Activated CD4-positive, alpha-beta T cell treated with anti-CD3 and anti-CD28 coated beads, Interleukin-2, amount 10 ng/mL, durations not matched to agents 7 days and 5 days (primary cell): ENCODE results near the gene MARK2. TPM values are rescaled to one million over a fixed set of nuclear protein-coding genes. Genes with fewer than 3 reads are reported as not detected.
A peak's percentile ranks its signal among the peaks of the same experiment; 100 is the strongest.

Experiments used
- CTCF ChIA-PET: fragments of 350-600 bp; sonication (Branson Sonifier 250); formaldehyde crosslinking; loops from one replicate; lab custom pipeline; 2021; ENCODE audit warnings: antibody characterized with exemption; lab: Charles Lee
- POLR2A ChIA-PET: fragments of 350-600 bp; sonication (Branson Sonifier 250); formaldehyde crosslinking; loops from one replicate; lab custom pipeline; 2021; ENCODE audit warnings: antibody characterized with exemption; lab: Charles Lee
- DNase-seq: peaks from one replicate; pipeline ENCODE4 v3.0.0-alpha.2; 2020
- H3K27ac Mint-ChIP-seq: one replicate; pipeline ENCODE4 v1.8.0; 2021; ENCODE audit warnings: mild to moderate bottlenecking, moderate library complexity, mixed read lengths
- H3K27me3 Mint-ChIP-seq: one replicate; pipeline ENCODE4 v1.8.0; 2021; ENCODE audit warnings: mixed read lengths
- H3K36me3 Mint-ChIP-seq: one replicate; pipeline ENCODE4 v1.8.0; 2021; ENCODE audit warnings: low read depth, mixed read lengths
- H3K4me1 Mint-ChIP-seq: one replicate; pipeline ENCODE4 v1.8.0; 2021; ENCODE audit warnings: mixed read lengths
- H3K4me3 Mint-ChIP-seq: one replicate; pipeline ENCODE4 v1.8.0; 2021; ENCODE audit warnings: mild to moderate bottlenecking, moderate library complexity, mixed read lengths
- H3K9me3 Mint-ChIP-seq: one replicate; pipeline ENCODE4 v1.8.0; 2021; ENCODE audit warnings: mixed read lengths
- total RNA-seq, 2 experiments: library from RNA; stranded (reverse); gene quantifications; one replicate each; pipeline ENCODE4 v1.2.3, GENCODE V29; 2021

MARK2 gene
- total RNA-seq, 2 experiments from 2014 or later, result 68.3 to 69.2 TPM

DNA sequence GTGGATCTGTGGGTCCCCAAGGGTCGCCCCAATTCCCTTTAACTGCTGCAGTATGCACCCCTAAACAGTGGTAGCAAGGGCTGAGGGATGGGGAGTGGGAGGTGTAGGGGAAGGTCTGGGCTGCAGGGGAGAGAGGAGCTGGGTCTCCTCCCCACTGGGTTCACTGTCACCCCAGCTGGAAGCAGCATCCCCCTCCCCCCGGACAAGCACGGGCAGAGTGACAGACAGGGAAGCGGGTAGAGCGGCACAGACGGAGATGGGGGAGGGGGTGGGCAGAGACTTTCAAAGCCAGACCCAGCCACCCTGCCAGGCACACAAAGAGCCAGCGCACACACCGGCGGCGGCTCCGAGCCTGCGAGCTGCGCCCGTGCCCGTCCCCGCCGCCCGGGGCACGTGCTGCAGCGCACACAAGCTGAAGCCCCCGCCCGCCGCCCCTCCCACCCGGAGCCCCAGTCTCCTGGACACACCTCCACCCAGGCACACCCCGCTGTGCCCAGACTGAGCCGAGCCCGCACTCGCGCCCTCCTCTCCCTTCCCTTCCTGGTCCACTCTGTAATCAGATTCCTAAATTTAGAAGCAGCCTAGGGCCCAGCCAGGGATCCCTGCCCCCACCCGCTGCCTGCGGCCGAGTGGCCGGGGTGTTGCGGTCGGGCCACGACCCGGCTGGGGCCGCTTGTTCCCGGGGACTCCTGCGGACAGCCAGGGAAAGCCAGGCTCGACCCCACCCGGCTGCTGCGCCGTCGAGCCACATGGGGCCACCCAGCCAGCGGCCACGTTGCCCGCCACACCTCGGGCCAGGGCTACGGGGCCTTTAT is 79.0 kb downstream of the MARK2 start:
- peaks cover 23% of the 10 kb centered on the region for H3K27me3 Mint-ChIP-seq
- POLR2A ChIA-PET, result no interaction called here
- peak; percentile 37 for DNase-seq

DNA sequence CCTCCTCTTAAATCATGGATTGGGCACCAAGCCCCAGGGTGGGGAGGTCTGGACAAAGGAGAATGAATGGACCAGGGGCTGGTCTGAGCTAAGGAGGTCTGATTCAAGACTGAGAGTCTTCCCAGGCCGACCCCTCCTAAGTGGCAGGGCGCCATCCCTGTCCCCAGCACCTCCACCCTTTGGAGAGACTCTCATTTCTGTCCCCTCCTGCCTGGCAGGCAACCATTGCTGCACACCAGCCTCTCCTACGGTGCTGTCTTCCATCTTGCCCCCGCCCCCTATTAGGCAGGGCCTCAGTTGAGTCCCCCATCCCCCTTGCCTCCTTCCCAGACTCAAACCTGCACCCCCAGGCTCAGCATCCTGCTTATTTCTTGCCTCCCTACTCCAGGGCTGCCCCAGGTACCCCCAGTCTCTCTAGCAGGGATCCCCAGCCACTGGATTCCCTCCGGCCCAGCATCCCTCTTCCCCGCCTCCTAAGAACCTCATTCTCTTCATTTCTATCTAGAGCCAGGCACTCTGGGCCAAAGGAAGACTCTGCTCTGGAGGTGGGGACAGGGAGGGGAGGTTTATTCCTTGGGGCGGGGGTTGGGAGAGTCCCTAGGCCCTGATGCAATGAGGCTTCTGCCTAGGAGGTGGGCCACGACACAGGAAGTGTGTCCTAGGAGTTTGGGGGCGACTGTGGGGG is 79.7 kb downstream of the MARK2 start:
- peak overlapping the region; percentile 74 for H3K27ac Mint-ChIP-seq
- H3K36me3 Mint-ChIP-seq, result no peaks in the 10 kb centered on the region
- ChIA-PET CTCF (interaction anchor here (1.0 to 2.7 kb wide), 2 partner anchors 35 to 81 kb away, joined by 3 to 8 read pairs; no protein-coding TSS in a partner anchor), POLR2A (no interaction called here)
- no peak for DNase-seq
- H3K4me3 Mint-ChIP-seq, result peak overlapping the region; percentile 20
- peaks cover 12% of the 10 kb centered on the region for H3K4me1 Mint-ChIP-seq
- H3K27me3 Mint-ChIP-seq, result peaks cover 31% of the 10 kb centered on the region
- H3K9me3 Mint-ChIP-seq, result no peaks in the 10 kb centered on the region

More for the DNA sequence above, 79.0 kb downstream of the MARK2 start:
- Mint-ChIP-seq H3K27ac (peak overlapping the region; percentile 36), H3K36me3 (no peaks in the 10 kb centered on the region), H3K4me1 (peaks cover 12% of the 10 kb centered on the region), H3K9me3 (no peaks in the 10 kb centered on the region), H3K4me3 (peak overlapping the region; percentile 50)
- CTCF ChIA-PET, result interaction anchor here (0.9 to 1.4 kb wide), 4 partner anchors 20 to 49 kb away, joined by 3 to 5 read pairs (median 3); no protein-coding TSS in a partner anchor

DNA sequence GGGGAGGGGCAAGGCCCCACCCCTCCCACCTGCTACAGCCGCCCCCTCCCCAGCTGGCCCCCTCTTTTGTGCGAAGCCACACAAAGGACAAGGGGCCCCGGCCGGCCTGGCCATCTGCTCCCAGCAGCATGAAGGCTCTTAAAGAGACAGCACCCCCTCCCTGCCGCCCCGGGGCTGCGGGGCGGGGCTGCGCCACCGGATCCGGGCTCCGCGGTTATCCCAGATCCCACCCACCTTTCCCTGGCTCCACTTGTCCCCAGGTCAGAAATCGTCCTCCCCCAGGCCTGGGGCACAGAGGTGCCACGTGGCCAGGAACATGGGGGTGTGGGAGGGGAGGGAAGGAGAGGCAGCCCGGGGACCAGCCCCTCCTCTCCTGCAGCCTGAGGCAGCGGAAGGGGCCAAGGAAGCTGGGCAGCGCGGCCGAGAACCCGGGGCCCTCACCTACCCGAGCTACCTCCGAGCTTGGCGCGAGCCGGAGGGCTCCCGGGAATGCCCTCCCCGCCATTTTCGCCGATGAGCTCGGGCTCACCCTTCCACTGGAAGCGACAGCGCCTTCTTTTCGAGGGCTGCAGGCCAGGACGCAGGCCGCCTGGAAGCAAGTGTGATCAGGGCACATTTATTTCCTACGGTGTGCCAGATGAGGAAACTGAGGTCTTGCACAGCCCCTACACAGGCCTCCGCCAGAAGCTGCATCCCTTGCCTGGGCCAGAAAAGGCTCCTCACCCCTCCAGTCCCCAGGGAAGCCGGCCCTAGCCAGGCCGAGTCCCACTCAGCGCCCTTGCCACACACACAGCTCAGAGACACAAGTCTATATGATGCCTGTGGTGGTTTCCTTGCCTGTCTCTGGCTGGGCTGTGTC is 80.6 kb downstream of the MARK2 start:
- CTCF ChIA-PET, result interaction anchor here (1.5 to 2.7 kb wide), 3 partner anchors 16 to 82 kb away, joined by 3 to 8 read pairs (median 5); no protein-coding TSS in a partner anchor
- no peak for DNase-seq
- no peaks in the 10 kb centered on the region for H3K36me3 Mint-ChIP-seq
- POLR2A ChIA-PET, result no interaction called here
- H3K27ac Mint-ChIP-seq, result no peak overlapping the region
- H3K9me3 Mint-ChIP-seq, result no peaks in the 10 kb centered on the region
- H3K4me3 Mint-ChIP-seq, result no peak overlapping the region
- H3K27me3 Mint-ChIP-seq, result peaks cover 31% of the 10 kb centered on the region
- peaks cover 12% of the 10 kb centered on the region for H3K4me1 Mint-ChIP-seq

- Mint-ChIP-seq H3K36me3 (no peaks in the 10 kb centered on the region), H3K4me1 (peaks cover 10% of the 10 kb centered on the region), H3K27ac (no peak overlapping the region), H3K4me3 (no peak overlapping the region), H3K27me3 (peaks cover 32% of the 10 kb centered on the region), H3K9me3 (no peaks in the 10 kb centered on the region)
- POLR2A ChIA-PET, result no interaction called here
- CTCF ChIA-PET, result interaction anchor here (0.8 to 2.7 kb wide), 5 partner anchors 14 to 83 kb away, joined by 3 to 8 read pairs (median 4); no protein-coding TSS in a partner anchor
- no peak for DNase-seq
These were observed 81.4 kb downstream of the MARK2 start for GRCh38 chr11:63920126-63920938.

GRCh38 chr11:63920939-63921417 is 82.1 kb downstream of the MARK2 start:
- ChIA-PET POLR2A (no interaction called here), CTCF (interaction anchor here (0.6 to 2.7 kb wide), 8 partner anchors 8 to 94 kb away, joined by 3 to 8 read pairs (median 4); no protein-coding TSS in a partner anchor)
- peaks cover 10% of the 10 kb centered on the region for H3K4me1 Mint-ChIP-seq
- H3K36me3 Mint-ChIP-seq, result no peaks in the 10 kb centered on the region
- no peak overlapping the region for H3K4me3 Mint-ChIP-seq
- H3K9me3 Mint-ChIP-seq, result no peaks in the 10 kb centered on the region
- no peak overlapping the region for H3K27ac Mint-ChIP-seq
- H3K27me3 Mint-ChIP-seq, result peaks cover 30% of the 10 kb centered on the region
- peak; percentile 21 for DNase-seq

DNA sequence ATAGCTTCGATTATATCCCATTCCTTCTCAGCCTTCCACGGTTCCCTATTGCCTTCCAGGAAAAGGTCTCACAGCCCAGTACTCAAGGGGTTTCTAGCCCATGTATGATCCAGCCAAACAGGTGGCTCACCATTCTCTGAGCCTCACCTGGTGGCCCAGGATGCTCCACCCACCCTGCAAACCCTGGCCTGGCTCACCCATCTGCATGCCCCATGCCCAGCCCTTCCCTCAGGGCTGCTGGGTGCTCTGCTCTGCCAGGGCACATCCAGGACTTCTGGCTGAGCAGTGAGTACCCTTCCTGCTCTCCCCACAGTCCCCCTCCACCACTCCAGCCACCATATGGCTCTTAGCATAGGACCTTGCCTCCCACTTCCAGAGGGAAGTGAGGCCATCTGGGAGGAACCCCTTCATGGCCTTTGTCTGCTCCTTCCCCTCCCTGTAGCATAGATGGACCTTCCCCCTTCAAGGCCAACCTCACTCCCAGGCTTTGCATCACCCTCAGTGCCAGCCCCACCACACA is 83.8 kb downstream of the MARK2 start:
- DNase-seq, result no peak
- Mint-ChIP-seq H3K9me3 (no peaks in the 10 kb centered on the region), H3K36me3 (no peaks in the 10 kb centered on the region), H3K4me3 (no peak overlapping the region), H3K27me3 (peaks cover 31% of the 10 kb centered on the region), H3K4me1 (peaks cover 4% of the 10 kb centered on the region), H3K27ac (no peak overlapping the region)
- POLR2A ChIA-PET, result no interaction called here
- CTCF ChIA-PET, result interaction anchor here (1.2 to 1.6 kb wide), 3 partner anchors 8 to 74 kb away, joined by 3 to 5 read pairs (median 3); no protein-coding TSS in a partner anchor

DNA sequence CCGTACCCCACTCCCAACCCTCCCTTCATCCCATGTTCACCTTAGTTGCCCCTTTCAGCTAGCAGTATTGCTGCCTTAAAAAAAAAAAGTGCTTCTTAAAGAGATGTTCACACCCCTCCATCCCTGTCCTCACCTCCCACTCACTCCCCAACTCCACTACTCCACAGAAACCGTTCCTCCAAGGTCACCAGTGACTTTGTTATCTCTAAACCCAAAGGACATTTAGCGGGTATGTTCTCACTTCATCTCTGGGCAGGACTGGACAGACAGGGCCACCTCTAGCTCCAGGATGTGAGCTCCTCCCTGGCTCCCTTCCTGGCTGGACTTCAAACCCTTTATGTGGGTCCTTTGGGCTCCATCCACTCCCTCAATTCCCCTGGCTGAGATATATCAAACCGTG is 84.4 kb downstream of the MARK2 start:
- Mint-ChIP-seq H3K36me3 (no peaks in the 10 kb centered on the region), H3K4me1 (peaks cover 4% of the 10 kb centered on the region), H3K27ac (no peak overlapping the region), H3K4me3 (no peak overlapping the region), H3K9me3 (no peaks in the 10 kb centered on the region), H3K27me3 (peaks cover 31% of the 10 kb centered on the region)
- DNase-seq, result no peak
- ChIA-PET CTCF (interaction anchor here (0.7 to 2.3 kb wide), 3 partner anchors 9 to 103 kb away, joined by 3 to 5 read pairs (median 5); no protein-coding TSS in a partner anchor), POLR2A (no interaction called here)

GRCh38 chr11:63929616-63930015 is 90.7 kb downstream of the MARK2 start:
- CTCF ChIA-PET, result no interaction called here
- Mint-ChIP-seq H3K36me3 (no peaks in the 10 kb centered on the region), H3K9me3 (no peaks in the 10 kb centered on the region), H3K27me3 (peaks cover 17% of the 10 kb centered on the region), H3K27ac (no peak overlapping the region), H3K4me3 (no peak overlapping the region), H3K4me1 (no peaks in the 10 kb centered on the region)
- POLR2A ChIA-PET, result no interaction called here
- no peak for DNase-seq

DNA sequence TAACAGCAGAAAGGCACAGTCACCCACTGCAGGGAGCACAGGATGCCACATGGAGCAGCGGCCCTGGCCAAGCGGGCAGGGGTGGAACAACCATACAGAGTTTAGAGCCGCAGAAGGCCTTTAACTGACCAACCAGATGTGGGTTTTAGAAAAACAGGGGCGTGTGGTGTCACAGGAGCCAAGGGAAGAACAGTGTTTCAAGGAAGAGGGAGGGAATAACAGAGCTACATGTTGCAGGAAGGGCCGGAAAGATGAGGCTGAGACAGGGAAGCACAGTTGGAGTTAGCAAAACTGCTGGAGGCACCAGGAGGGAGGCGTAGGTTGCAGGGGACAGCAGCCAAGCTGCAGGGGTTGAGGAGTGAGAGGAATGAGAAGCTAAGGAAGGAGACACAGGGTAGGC is 92.1 kb downstream of the MARK2 start:
- POLR2A ChIA-PET, result no interaction called here
- H3K4me3 Mint-ChIP-seq, result no peak overlapping the region
- H3K4me1 Mint-ChIP-seq, result no peaks in the 10 kb centered on the region
- CTCF ChIA-PET, result interaction anchor here (0.6 kb wide), 1 partner anchor 245 kb away, joined by 3 read pairs; no protein-coding TSS in a partner anchor
- no peak overlapping the region for H3K27ac Mint-ChIP-seq
- H3K9me3 Mint-ChIP-seq, result no peaks in the 10 kb centered on the region
- peaks cover 15% of the 10 kb centered on the region for H3K27me3 Mint-ChIP-seq
- H3K36me3 Mint-ChIP-seq, result no peaks in the 10 kb centered on the region
- no peak for DNase-seq

DNA sequence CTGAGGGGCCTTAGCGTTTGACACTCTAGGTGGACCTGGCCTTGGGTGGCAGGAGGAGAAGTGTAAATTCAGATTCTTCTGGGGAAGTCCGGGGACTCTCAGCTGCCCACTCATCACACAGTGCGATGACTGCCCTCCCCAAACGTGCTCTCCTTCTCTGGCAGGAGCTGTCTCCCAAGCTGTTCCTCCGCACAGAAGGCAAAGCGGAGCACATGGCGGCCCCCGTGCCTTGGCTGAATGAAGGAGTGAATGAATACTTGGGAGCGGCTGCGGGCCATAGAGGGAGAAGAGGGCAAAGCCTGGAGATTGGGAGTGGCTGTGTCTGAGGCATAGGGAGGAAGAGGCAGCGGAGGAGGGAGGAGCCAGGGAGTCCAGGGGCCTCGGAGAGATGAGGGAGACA is 93.0 kb downstream of the MARK2 start:
- no peaks in the 10 kb centered on the region for H3K36me3 Mint-ChIP-seq
- no peak overlapping the region for H3K4me3 Mint-ChIP-seq
- H3K4me1 Mint-ChIP-seq, result no peaks in the 10 kb centered on the region
- POLR2A ChIA-PET, result no interaction called here
- peaks cover 12% of the 10 kb centered on the region for H3K27me3 Mint-ChIP-seq
- H3K27ac Mint-ChIP-seq, result no peak overlapping the region
- DNase-seq, result no peak
- CTCF ChIA-PET, result interaction anchor here (0.6 kb wide), 1 partner anchor 245 kb away, joined by 3 read pairs; no protein-coding TSS in a partner anchor
- H3K9me3 Mint-ChIP-seq, result no peaks in the 10 kb centered on the region

GRCh38 chr11:63933459-63933858 is 94.5 kb downstream of the MARK2 start:
- ChIA-PET CTCF (no interaction called here), POLR2A (no interaction called here)
- no peak for DNase-seq
- no peak overlapping the region for H3K4me3 Mint-ChIP-seq
- no peaks in the 10 kb centered on the region for H3K9me3 Mint-ChIP-seq
- peaks cover 9% of the 10 kb centered on the region for H3K27me3 Mint-ChIP-seq
- H3K4me1 Mint-ChIP-seq, result peaks cover 11% of the 10 kb centered on the region
- H3K27ac Mint-ChIP-seq, result no peak overlapping the region
- no peaks in the 10 kb centered on the region for H3K36me3 Mint-ChIP-seq
